ENCODE measurements around the gene ETS1. TPM values are rescaled to one million over a fixed set of nuclear protein-coding genes. Genes with fewer than 3 reads are reported as not detected.

ETS1 gene
- total RNA-seq, 1 experiment from 2014 or later = 29.9 TPM

DNA sequence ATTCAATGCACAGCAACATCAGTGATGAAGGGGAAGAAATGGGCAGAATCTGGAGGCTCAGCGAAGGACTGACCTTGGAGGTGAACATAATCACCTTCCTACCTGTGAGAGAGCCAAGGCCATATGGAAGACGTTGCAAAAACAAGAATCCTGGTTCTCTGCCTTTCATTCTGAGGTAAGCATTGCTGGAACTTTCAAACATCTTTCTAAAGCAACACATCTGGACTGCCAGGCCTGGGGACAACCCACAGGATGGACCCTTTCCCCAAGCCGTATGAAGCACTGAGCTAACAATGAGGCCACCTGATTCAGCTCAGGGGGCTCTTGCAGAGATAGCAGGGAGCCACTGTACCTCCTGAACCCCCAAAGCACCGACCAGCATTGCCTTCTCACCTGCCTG lies 70.5 kb downstream of the ETS1 start:
- H3K27ac ChIP-seq (ENCODE audit: insufficient read length, low read depth, low read length) = no peak overlapping the region
- H4K20me1 ChIP-seq (ENCODE audit: control insufficient read depth, insufficient read depth, insufficient read length) = no peaks in the 10 kb centered on the region
- H3K23me2 ChIP-seq (ENCODE audit: insufficient read length, low read depth, low read length, poor library complexity, severe bottlenecking) = peaks cover 6% of the 10 kb centered on the region
- Mint-ChIP-seq H3K27ac (no peak overlapping the region), H3K4me1 (peaks cover 33 to 36% of the 10 kb centered on the region in 2 experiments), H3K36me3 (ENCODE audit: insufficient read depth in 1 of 3, low read depth in 3 of 3) (no peaks in the 10 kb centered on the region), H3K9me3 (no peaks in the 10 kb centered on the region), H3K4me3 (no peak overlapping the region), H3K27me3 (ENCODE audit: low read depth) (peaks cover 10% of the 10 kb centered on the region)
- H2BK20ac ChIP-seq (ENCODE audit: low read depth, low read length, poor library complexity, severe bottlenecking) = no peak overlapping the region
- no peak overlapping the region for H2BK12ac ChIP-seq (ENCODE audit: insufficient read length, low read depth, low read length)
- peak overlapping the region; percentile 79 for H3K23ac ChIP-seq (ENCODE audit: insufficient read length, low read depth, low read length)
- H3K4me2 ChIP-seq (ENCODE audit: insufficient read depth, insufficient read length, low read length) = no peak overlapping the region
- no peak overlapping the region for H4K8ac ChIP-seq (replicated peaks; ENCODE audit: insufficient read length, low read depth, low read length)
- H3K9me3 ChIP-seq (ENCODE audit: control insufficient read depth, low read depth, low read length) = no peaks in the 10 kb centered on the region
- peaks cover 2% of the 10 kb centered on the region; the same call in 1 of the 2 replicates for H3K79me2 ChIP-seq (ENCODE audit: insufficient read depth, low read length)
- H2BK15ac ChIP-seq (ENCODE audit: low read depth, low read length) = no peak overlapping the region
- TF ChIP-seq, protein P1, sequence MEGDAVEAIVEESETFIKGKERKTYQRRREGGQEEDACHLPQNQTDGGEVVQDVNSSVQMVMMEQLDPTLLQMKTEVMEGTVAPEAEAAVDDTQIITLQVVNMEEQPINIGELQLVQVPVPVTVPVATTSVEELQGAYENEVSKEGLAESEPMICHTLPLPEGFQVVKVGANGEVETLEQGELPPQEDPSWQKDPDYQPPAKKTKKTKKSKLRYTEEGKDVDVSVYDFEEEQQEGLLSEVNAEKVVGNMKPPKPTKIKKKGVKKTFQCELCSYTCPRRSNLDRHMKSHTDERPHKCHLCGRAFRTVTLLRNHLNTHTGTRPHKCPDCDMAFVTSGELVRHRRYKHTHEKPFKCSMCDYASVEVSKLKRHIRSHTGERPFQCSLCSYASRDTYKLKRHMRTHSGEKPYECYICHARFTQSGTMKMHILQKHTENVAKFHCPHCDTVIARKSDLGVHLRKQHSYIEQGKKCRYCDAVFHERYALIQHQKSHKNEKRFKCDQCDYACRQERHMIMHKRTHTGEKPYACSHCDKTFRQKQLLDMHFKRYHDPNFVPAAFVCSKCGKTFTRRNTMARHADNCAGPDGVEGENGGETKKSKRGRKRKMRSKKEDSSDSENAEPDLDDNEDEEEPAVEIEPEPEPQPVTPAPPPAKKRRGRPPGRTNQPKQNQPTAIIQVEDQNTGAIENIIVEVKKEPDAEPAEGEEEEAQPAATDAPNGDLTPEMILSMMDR (conservative IDR thresholded peaks at IDR 0.05) = no peak
- H3K4me1 ChIP-seq (ENCODE audit: insufficient read depth, low read length) = peaks cover 6% of the 10 kb centered on the region; the same call in 1 of the 2 replicates
- H2BK5ac ChIP-seq (ENCODE audit: insufficient read length, low read length) = no peak overlapping the region
- no peak overlapping the region for H2BK120ac ChIP-seq (ENCODE audit: low read depth, low read length, poor library complexity, severe bottlenecking)
- no peak overlapping the region for H2AFZ ChIP-seq (ENCODE audit: low read length)
- no CpG with 5 or more reads among the region's 4 CpGs for WGBS (ENCODE audit: extremely low coverage, insufficient read length, low lambda C conversion rate)
- H3K56ac ChIP-seq (ENCODE audit: insufficient read length, low read depth, low read length) = no peak overlapping the region
- H3K9ac ChIP-seq (ENCODE audit: extremely low read depth, insufficient read length, low read length) = no peak overlapping the region
- no peak overlapping the region for H3K4ac ChIP-seq (ENCODE audit: low read depth, low read length)
- H3K18ac ChIP-seq (ENCODE audit: insufficient read length, low read depth, low read length) = no peak overlapping the region
- H4K5ac ChIP-seq (ENCODE audit: insufficient read length, low read depth, low read length) = no peak overlapping the region
- DNase-seq = no peak
- H3K27me3 ChIP-seq (ENCODE audit: insufficient read depth, low read length) = peaks cover 3% of the 10 kb centered on the region; the same call in 1 of the 2 replicates
- H4K91ac ChIP-seq (ENCODE audit: insufficient read length, low read depth, low read length) = no peak overlapping the region
- no peak overlapping the region for H3K14ac ChIP-seq (ENCODE audit: insufficient read depth, low read length)
- no peak overlapping the region for H2AK5ac ChIP-seq (ENCODE audit: insufficient read length, low read length)
- no peak overlapping the region for H3T11ph ChIP-seq (ENCODE audit: low read length)
- peaks cover 4% of the 10 kb centered on the region for H3K79me1 ChIP-seq (ENCODE audit: insufficient read depth, low read depth, low read length, poor library complexity, severe bottlenecking)

Data from H9 (cell line).